OCI-LY1 (cell line): ENCODE results near the gene EPAS1.

ENCODE experiments used
- H2AFZ ChIP-seq: fragments of 200-600 bp; sonication (generic), shearing (Covaris generic); 2 replicates; pipeline ENCODE4 v1.6.0; 2014; ENCODE audit warnings: antibody characterized with exemption, mild to moderate bottlenecking, low read length
- H3F3A ChIP-seq: fragments of 200-600 bp; sonication (generic), shearing (Covaris generic); 2 replicates; pipeline ENCODE4 v1.6.0; 2014; ENCODE audit warnings: mild to moderate bottlenecking, antibody characterized with exemption, low read length, moderate library complexity; ENCODE audit not compliant: insufficient read depth
- H3K27ac ChIP-seq: fragments of 200-600 bp; sonication (generic); 2 replicates; pipeline ENCODE4 v1.5.1; 2014; ENCODE audit warnings: low read length, mixed run types, mild to moderate bottlenecking, low read depth; ENCODE audit not compliant: poor library complexity, severe bottlenecking
- H3K27me3 ChIP-seq: fragments of 200-600 bp; sonication (generic); 2 replicates; pipeline ENCODE4 v1.6.0; 2014; ENCODE audit warnings: antibody characterized with exemption, mild to moderate bottlenecking, low read length, moderate library complexity; ENCODE audit not compliant: insufficient read depth
- H3K36me3 ChIP-seq: fragments of 200-600 bp; sonication (generic); 2 replicates; pipeline ENCODE4 v1.6.1; 2014; ENCODE audit warnings: mild to moderate bottlenecking, antibody characterized with exemption, low read length, moderate library complexity, mixed read lengths; ENCODE audit not compliant: insufficient read depth
- H3K4me1 ChIP-seq: fragments of 200-600 bp; sonication (generic); 2 replicates; pipeline ENCODE4 v1.5.1; 2014; ENCODE audit warnings: mild to moderate bottlenecking, low read length, moderate library complexity; ENCODE audit not compliant: insufficient read depth, severe bottlenecking
- H3K4me2 ChIP-seq: fragments of 200-600 bp; sonication (generic), shearing (Covaris generic); 2 replicates; pipeline ENCODE4 v1.6.1; 2014; ENCODE audit warnings: low read length
- H3K4me3 ChIP-seq: fragments of 200-600 bp; sonication (generic); 2 replicates; pipeline ENCODE4 v1.5.1; 2014; ENCODE audit warnings: low read length, low read depth, mild to moderate bottlenecking, mixed read lengths; ENCODE audit not compliant: poor library complexity, severe bottlenecking
- H3K79me2 ChIP-seq: fragments of 200-600 bp; shearing (Covaris generic); 2 replicates; pipeline ENCODE4 v1.6.1; 2016; ENCODE audit warnings: mixed run types, low read length, mixed read lengths; ENCODE audit not compliant: insufficient read depth
- H3K9ac ChIP-seq: fragments of 200-600 bp; sonication (generic), shearing (Covaris generic); 2 replicates; pipeline ENCODE4 v1.6.1; 2014; ENCODE audit warnings: mild to moderate bottlenecking, low read length, mixed read lengths
- H3K9me2 ChIP-seq: fragments of 200-600 bp; sonication (generic), shearing (Covaris generic); 2 replicates; pipeline ENCODE4 v1.6.1; 2014; ENCODE audit warnings: low read depth, mild to moderate bottlenecking, low read length, mixed read lengths
- H3K9me3 ChIP-seq: fragments of 200-600 bp; shearing (Covaris generic); 2 replicates; pipeline ENCODE4 v1.6.1; 2014; ENCODE audit warnings: low read length, mixed read lengths
- H4K20me1 ChIP-seq: fragments of 200-600 bp; sonication (generic), shearing (Covaris generic); 2 replicates; pipeline ENCODE4 v1.6.0; 2016; ENCODE audit warnings: mild to moderate bottlenecking, low read length; ENCODE audit not compliant: insufficient read depth
- CTCF ChIP-seq: fragments of 200-600 bp; sonication (generic), shearing (Covaris generic); IDR thresholded peaks from 2 replicates; pipeline ENCODE4 v1.5.1; 2017; ENCODE audit warnings: mild to moderate bottlenecking, antibody characterized with exemption, low read length, moderate library complexity, mixed read lengths
- EZH2 ChIP-seq: fragments of 200-600 bp; sonication (generic), shearing (Covaris generic); IDR thresholded peaks from 2 replicates; pipeline ENCODE4 v1.8.0; 2017; ENCODE audit warnings: borderline replicate concordance, mixed run types, mild to moderate bottlenecking, antibody characterized with exemption, low read length, moderate library complexity, mixed read lengths

EPAS1 gene

GRCh38 chr2:46284796-46285195 lies 12.4 kb upstream of the EPAS1 start:
- no peaks in the 10 kb centered on the region for H3K4me1 ChIP-seq
- H4K20me1 ChIP-seq = no peaks in the 10 kb centered on the region
- no peak overlapping the region for H3K27ac ChIP-seq
- no peak overlapping the region for H3K9ac ChIP-seq
- no peak for TF ChIP-seq EZH2
- no peak for TF ChIP-seq CTCF
- no peaks in the 10 kb centered on the region for H3K79me2 ChIP-seq
- H3F3A ChIP-seq = no peaks in the 10 kb centered on the region
- H2AFZ ChIP-seq = no peak overlapping the region
- no peaks in the 10 kb centered on the region for H3K9me2 ChIP-seq
- no peaks in the 10 kb centered on the region for H3K9me3 ChIP-seq
- no peak overlapping the region for H3K4me3 ChIP-seq
- H3K4me2 ChIP-seq = no peak overlapping the region
- no peaks in the 10 kb centered on the region for H3K36me3 ChIP-seq
- H3K27me3 ChIP-seq = no peaks in the 10 kb centered on the region

- Histone ChIP-seq H3K79me2 (no peaks in the 10 kb centered on the region), H3K4me3 (no peak overlapping the region), H2AFZ (no peak overlapping the region), H3K9me3 (no peaks in the 10 kb centered on the region), H3K9me2 (no peaks in the 10 kb centered on the region), H4K20me1 (no peaks in the 10 kb centered on the region), H3K27me3 (no peaks in the 10 kb centered on the region), H3K4me2 (no peak overlapping the region), H3F3A (no peaks in the 10 kb centered on the region), H3K27ac (no peak overlapping the region), H3K9ac (no peak overlapping the region), H3K4me1 (no peaks in the 10 kb centered on the region), H3K36me3 (no peaks in the 10 kb centered on the region)
- no peak for TF ChIP-seq CTCF
- TF ChIP-seq EZH2 = no peak
These were observed 10.5 kb upstream of the EPAS1 start for GRCh38 chr2:46286715-46287114.

GRCh38 chr2:46290078-46290477 lies 7.1 kb upstream of the EPAS1 start:
- Histone ChIP-seq H3K79me2 (no peaks in the 10 kb centered on the region), H3K27me3 (no peaks in the 10 kb centered on the region), H3K9ac (no peak overlapping the region), H4K20me1 (no peaks in the 10 kb centered on the region), H3K27ac (no peak overlapping the region), H3K4me2 (no peak overlapping the region), H3F3A (no peaks in the 10 kb centered on the region), H3K4me1 (no peaks in the 10 kb centered on the region), H3K36me3 (no peaks in the 10 kb centered on the region), H3K4me3 (no peak overlapping the region), H2AFZ (no peak overlapping the region), H3K9me3 (no peaks in the 10 kb centered on the region), H3K9me2 (no peaks in the 10 kb centered on the region)
- TF ChIP-seq EZH2 (no peak), CTCF (no peak)
